Measurements from ENCODE around the gene HOXA9.

The HOXA9 gene

GRCh38 chr7:27170426-27171324, 5.3 kb upstream of the HOXA9 start:
- TF ChIP-seq MYC (IDR thresholded peaks at IDR 0.05; ENCODE audit: low read depth, low read length) (no peak), POLR2A (IDR thresholded peaks at IDR 0.05; ENCODE audit: extremely low read depth, insufficient read length) (no peak), CTCF (IDR thresholded peaks at IDR 0.05; ENCODE audit: low read depth, low read length) (no peak), MAX (IDR thresholded peaks at IDR 0.05; ENCODE audit: low read depth, low read length) (no peak)
- no peak for DNase-seq (ENCODE audit: low read depth)
- H3K4me3 ChIP-seq (ENCODE audit: low read depth, low read length): peak overlapping the region; percentile 27

- TF ChIP-seq MYC (IDR thresholded peaks at IDR 0.05; ENCODE audit: low read depth, low read length) (no peak), MAX (IDR thresholded peaks at IDR 0.05; ENCODE audit: low read depth, low read length) (no peak), CTCF (IDR thresholded peaks at IDR 0.05; ENCODE audit: low read depth, low read length) (no peak), POLR2A (IDR thresholded peaks at IDR 0.05; ENCODE audit: extremely low read depth, insufficient read length) (no peak)
- H3K4me3 ChIP-seq (ENCODE audit: low read depth, low read length): no peak overlapping the region
- no peak for DNase-seq (ENCODE audit: low read depth)
These were observed 4.5 kb upstream of the HOXA9 start for GRCh38 chr7:27169658-27170425.

- no peak for TF ChIP-seq MAX (IDR thresholded peaks at IDR 0.05; ENCODE audit: low read depth, low read length)
- no peak for TF ChIP-seq MYC (IDR thresholded peaks at IDR 0.05; ENCODE audit: low read depth, low read length)
- TF ChIP-seq CTCF (IDR thresholded peaks at IDR 0.05; ENCODE audit: low read depth, low read length): no peak
- TF ChIP-seq POLR2A (IDR thresholded peaks at IDR 0.05; ENCODE audit: extremely low read depth, insufficient read length): no peak
- H3K4me3 ChIP-seq (ENCODE audit: low read depth, low read length): no peak overlapping the region
- no peak for DNase-seq (ENCODE audit: low read depth)
These were observed 3.1 kb upstream of the HOXA9 start for GRCh38 chr7:27168265-27168947.

GRCh38 chr7:27167916-27168264, 2.6 kb upstream of the HOXA9 start:
- TF ChIP-seq MAX (IDR thresholded peaks at IDR 0.05; ENCODE audit: low read depth, low read length) (no peak), CTCF (IDR thresholded peaks at IDR 0.05; ENCODE audit: low read depth, low read length) (no peak), POLR2A (IDR thresholded peaks at IDR 0.05; ENCODE audit: extremely low read depth, insufficient read length) (no peak), MYC (IDR thresholded peaks at IDR 0.05; ENCODE audit: low read depth, low read length) (no peak)
- H3K4me3 ChIP-seq (ENCODE audit: low read depth, low read length): no peak overlapping the region
- no peak for DNase-seq (ENCODE audit: low read depth)

- no peak overlapping the region for H3K4me3 ChIP-seq (ENCODE audit: low read depth, low read length)
- DNase-seq (ENCODE audit: low read depth): no peak
- no peak for TF ChIP-seq CTCF (IDR thresholded peaks at IDR 0.05; ENCODE audit: low read depth, low read length)
- TF ChIP-seq POLR2A (IDR thresholded peaks at IDR 0.05; ENCODE audit: extremely low read depth, insufficient read length): no peak
- no peak for TF ChIP-seq MYC (IDR thresholded peaks at IDR 0.05; ENCODE audit: low read depth, low read length)
- TF ChIP-seq MAX (IDR thresholded peaks at IDR 0.05; ENCODE audit: low read depth, low read length): no peak
These were observed 1.5 kb upstream of the HOXA9 start for GRCh38 chr7:27166531-27167505.

Measured in NB4 (cell line).